ENCODE measurements around the gene PIK3CB. TPM values are rescaled to one million over a fixed set of nuclear protein-coding genes. Genes with fewer than 3 reads are reported as not detected.
"Not testable (repeated sequence)": the region's sequence is repeated elsewhere in the genome, so short reads cannot be mapped to it uniquely, and the experiment has no call there.

The PIK3CB gene
- total and polyA plus RNA-seq, 2 of the 8 experiments (the other 6 are each of a cell fraction or from before 2014, with no cell fraction given): 8.3 to 35.2 TPM

DNA sequence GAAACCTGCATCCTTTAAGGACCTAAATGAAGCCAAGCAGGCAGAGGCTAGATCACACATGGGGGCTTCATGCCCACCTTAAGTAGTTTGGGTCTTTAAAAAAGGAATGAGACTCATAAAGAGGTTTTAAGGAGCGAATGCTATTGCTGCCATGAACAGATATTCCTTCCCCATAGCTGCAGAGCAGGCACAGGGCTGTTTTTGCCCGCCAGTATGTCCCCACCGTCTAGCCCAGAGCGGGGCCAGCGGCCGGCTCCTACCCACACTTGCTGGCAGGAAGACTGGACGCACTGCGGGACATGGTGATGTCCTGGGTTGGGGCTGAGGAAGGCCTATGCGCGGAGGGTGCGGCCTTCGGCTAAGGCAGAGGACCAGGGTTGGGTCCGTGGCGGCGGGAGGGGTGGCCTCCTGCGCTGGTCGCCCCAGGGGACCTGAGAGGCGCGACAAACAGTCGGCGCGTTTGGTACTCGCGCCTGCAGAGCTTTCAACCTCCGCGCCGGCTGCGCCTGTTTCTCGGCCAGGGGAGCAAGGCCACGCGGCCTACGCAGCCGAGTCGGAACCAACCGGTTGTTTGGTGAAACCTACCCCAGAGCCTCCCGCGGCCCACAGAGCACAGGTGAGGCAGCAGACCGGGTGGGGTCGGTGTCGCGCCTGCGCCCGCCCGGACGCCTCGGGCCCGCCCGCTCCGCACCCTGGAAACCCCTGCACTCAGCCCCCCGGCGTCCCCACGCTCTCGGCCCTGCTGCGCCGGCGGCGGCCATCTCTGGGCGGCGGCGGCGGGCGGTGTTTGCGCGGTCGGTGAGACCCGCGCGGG lies 226.2 kb downstream of the PIK3CB start, which contains the start of gene FAIM (continued):
- TF ChIP-seq CEBPB (IDR thresholded peaks at IDR 0.05; ENCODE audit: low read depth, low read length) (no peak), BCL11A (IDR thresholded peaks at IDR 0.05; ENCODE audit: low read depth in 2 of 2, low read length in 2 of 2) (no peak), PHF8 (conservative IDR thresholded peaks at IDR 0.05; ENCODE audit: low read depth, low read length) (no peak; the same call in none of the 2 replicates), RNF2 (IDR thresholded peaks at IDR 0.05; ENCODE audit: borderline replicate concordance, low read depth, low read length, missing control alignments, poor library complexity, severe bottlenecking) (no peak)

- H3K9me3 ChIP-seq (ENCODE audit: insufficient read depth in 2 of 2, low read depth in 1 of 2, low read length in 1 of 2); H3K56ac ChIP-seq (replicated peaks; ENCODE audit: insufficient read length, low read depth, low read length); H3K36me3 ChIP-seq (ENCODE audit: control insufficient read depth in 2 of 4, insufficient read depth in 4 of 4, low read length in 3 of 4); DNase-seq (ENCODE audit: low read depth in 1 of 2, low spot score in 2 of 2); POLR2A ChIA-PET (ENCODE audit: partially characterized antibody); H2BK120ac ChIP-seq (replicated peaks; ENCODE audit: low read depth, low read length); H2BK5ac ChIP-seq (ENCODE audit: low read depth, low read length); H3K4me1 ChIP-seq (replicated peaks in 1 of 4; ENCODE audit: control insufficient read depth in 3 of 4, insufficient read depth in 4 of 4, low read length in 3 of 4); H3K9ac ChIP-seq (replicated peaks in 1 of 4; ENCODE audit: extremely low read depth in 1 of 4, low read depth in 3 of 4, low read length in 3 of 4); H3K79me2 ChIP-seq (ENCODE audit: control insufficient read depth in 1 of 2, insufficient read depth in 2 of 2, low read length in 2 of 2); H3K4me2 ChIP-seq (ENCODE audit: insufficient read depth in 1 of 2, low read depth in 2 of 2, low read length in 2 of 2); H3K14ac ChIP-seq (ENCODE audit: insufficient read length); H2AK5ac ChIP-seq (ENCODE audit: low read depth, low read length); H3K23me2 ChIP-seq (ENCODE audit: low read depth, low read length); H4K8ac ChIP-seq (ENCODE audit: extremely low read depth, insufficient read depth, low read length); H3K27ac ChIP-seq (ENCODE audit: low read depth, low read length); H4K91ac ChIP-seq (replicated peaks; ENCODE audit: insufficient read length, low read length); H2BK20ac ChIP-seq (ENCODE audit: low read length); H3K79me1 ChIP-seq (ENCODE audit: low read depth, low read length); H3K23ac ChIP-seq (ENCODE audit: insufficient read length); H3K4me3 ChIP-seq (ENCODE audit: extremely low read depth in 1 of 4, insufficient read depth in 2 of 4, low read depth in 3 of 4, low read length in 4 of 4); H3K27me3 ChIP-seq (replicated peaks in 1 of 4; ENCODE audit: control insufficient read depth in 3 of 4, extremely low read depth in 1 of 4, insufficient read depth in 3 of 4, low read length in 3 of 4); H2BK12ac ChIP-seq (ENCODE audit: low read depth, low read length); H3K18ac ChIP-seq (ENCODE audit: extremely low read depth, low read length); H4K5ac ChIP-seq (ENCODE audit: insufficient read length, low read depth, low read length); FAIRE-seq; H3K4ac ChIP-seq (replicated peaks; ENCODE audit: insufficient read length, low read depth, low read length); H4K20me1 ChIP-seq (replicated peaks in 1 of 2; ENCODE audit: control insufficient read depth in 1 of 2, insufficient read depth in 2 of 2, low read length in 2 of 2); CTCF ChIA-PET (ENCODE audit: partially characterized antibody); H2BK15ac ChIP-seq (ENCODE audit: low read length); H2AFZ ChIP-seq (ENCODE audit: low read length): not testable (repeated sequence)
- WGBS, 2 experiments (ENCODE audit: extremely low coverage in 1 of 2, insufficient coverage in 1 of 2, insufficient read length in 1 of 2, insufficient replicate concordance in 2 of 2, low coverage in 1 of 2, low lambda C conversion rate in 2 of 2, missing lambda C conversion rate in 1 of 2): 98% methylated on average over 5 of the region's 5 CpGs; no CpG with 5 or more reads in 1 of the 2 experiments
Observed at GRCh38 chr3:138604106-138604595, 230.6 kb downstream of the PIK3CB start.
